Measurements from ENCODE around the gene BSND. TPM values are rescaled to one million over a fixed set of nuclear protein-coding genes. Genes with fewer than 3 reads are reported as not detected.
A peak's percentile ranks its signal among the peaks of the same experiment; 100 is the strongest.
"Not testable (repeated sequence)": the region's sequence is repeated elsewhere in the genome, so short reads cannot be mapped to it uniquely, and the experiment has no call there.

The BSND gene
- total RNA-seq, 1 donor from 2014 or later, result not detected

DNA sequence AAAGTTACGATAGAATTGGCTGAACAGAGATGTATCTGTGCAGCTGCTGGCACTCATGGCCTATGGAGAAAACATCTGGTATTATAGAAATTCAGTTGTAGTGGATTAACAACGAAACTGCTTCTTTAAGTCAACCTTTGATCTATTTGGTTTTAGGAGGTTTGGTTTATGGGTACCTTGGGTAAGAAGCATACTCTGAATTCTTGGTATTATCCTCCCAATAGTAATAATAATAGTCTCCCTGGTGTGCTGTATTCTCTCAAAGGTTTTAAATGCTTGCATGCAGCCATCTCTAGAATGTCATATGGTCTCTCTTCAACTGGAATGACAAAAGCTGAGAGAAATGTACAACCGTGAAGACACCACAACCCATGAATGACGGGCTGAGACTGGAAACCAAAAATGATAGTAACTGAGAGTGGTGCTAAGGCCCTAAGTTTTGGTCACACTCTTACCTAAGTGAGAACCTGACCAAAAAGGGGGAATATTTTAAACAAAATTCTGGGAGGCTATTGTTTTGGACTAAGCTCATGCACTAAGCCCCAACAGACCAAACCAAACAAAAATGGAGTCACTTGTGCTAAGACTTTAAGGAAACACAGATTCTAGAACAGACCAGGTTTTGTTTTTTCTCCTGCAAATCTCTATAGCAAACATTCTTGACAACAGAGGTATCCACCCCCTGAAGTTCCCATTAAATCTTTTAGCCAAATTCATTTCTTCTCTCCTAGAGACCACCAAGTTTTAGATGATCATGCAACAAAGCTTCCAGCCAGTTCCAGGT lies 35.9 kb upstream of the BSND start:
- no peak for DNase-seq
- peaks cover 4% of the 10 kb centered on the region for H3K4me1 ChIP-seq
- H3K27me3 ChIP-seq (ENCODE audit: low read depth), result no peaks in the 10 kb centered on the region
- H3K36me3 ChIP-seq, result no peaks in the 10 kb centered on the region
- H3K27ac ChIP-seq (replicated peaks), result no peak overlapping the region
- intact Hi-C loops (cut with micrococcal nuclease), result no loop called here
- H3K9me3 ChIP-seq (replicated peaks), result peaks cover 5% of the 10 kb centered on the region
- TF ChIP-seq, protein P1, sequence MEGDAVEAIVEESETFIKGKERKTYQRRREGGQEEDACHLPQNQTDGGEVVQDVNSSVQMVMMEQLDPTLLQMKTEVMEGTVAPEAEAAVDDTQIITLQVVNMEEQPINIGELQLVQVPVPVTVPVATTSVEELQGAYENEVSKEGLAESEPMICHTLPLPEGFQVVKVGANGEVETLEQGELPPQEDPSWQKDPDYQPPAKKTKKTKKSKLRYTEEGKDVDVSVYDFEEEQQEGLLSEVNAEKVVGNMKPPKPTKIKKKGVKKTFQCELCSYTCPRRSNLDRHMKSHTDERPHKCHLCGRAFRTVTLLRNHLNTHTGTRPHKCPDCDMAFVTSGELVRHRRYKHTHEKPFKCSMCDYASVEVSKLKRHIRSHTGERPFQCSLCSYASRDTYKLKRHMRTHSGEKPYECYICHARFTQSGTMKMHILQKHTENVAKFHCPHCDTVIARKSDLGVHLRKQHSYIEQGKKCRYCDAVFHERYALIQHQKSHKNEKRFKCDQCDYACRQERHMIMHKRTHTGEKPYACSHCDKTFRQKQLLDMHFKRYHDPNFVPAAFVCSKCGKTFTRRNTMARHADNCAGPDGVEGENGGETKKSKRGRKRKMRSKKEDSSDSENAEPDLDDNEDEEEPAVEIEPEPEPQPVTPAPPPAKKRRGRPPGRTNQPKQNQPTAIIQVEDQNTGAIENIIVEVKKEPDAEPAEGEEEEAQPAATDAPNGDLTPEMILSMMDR (IDR thresholded peaks at IDR 0.05; ENCODE audit: borderline replicate concordance), result no peak
- no peak overlapping the region for H3K4me3 ChIP-seq

GRCh38 chr1:54963829-54964228 lies 34.9 kb upstream of the BSND start:
- H3K27ac ChIP-seq (replicated peaks); H3K4me3 ChIP-seq; DNase-seq; H3K4me1 ChIP-seq; H3K9me3 ChIP-seq (replicated peaks); H3K27me3 ChIP-seq (ENCODE audit: low read depth); intact Hi-C loops (cut with micrococcal nuclease); H3K36me3 ChIP-seq: not testable (repeated sequence)

DNA sequence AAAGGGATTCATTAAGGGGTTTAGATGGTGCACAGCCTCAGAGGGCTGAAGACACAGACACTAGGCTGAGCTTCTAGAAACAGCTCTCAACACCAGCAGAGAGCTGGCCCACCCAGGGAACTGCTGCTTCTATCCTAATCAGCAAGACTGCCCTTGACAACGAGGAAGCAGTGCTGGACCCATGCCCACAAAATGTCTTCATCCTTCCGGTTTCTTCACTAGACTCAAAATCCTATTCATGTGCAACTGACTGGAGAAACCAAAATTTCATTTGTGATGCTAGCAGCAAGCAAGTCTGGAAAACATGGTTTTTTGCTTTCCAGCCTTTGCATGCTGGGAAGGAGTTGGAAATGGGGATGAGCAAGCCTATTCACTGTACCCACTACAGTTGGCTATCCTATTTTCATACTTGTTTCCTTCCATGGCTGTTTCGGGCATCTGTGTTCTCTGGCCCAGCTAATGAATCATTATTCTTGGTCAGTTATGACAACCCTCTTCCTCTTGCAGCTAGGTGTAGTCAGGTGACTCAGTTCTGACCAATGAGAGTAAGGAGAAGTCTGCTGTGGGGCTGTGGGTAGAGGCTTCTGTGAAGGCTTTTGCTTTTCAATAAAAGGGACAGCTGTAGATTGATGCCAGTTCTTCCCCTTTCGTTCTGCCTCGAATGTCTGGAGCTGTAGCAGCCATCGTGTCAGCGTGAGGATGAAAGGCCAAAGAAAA lies 33.0 kb upstream of the BSND start:
- Histone ChIP-seq H3K9me3 (replicated peaks) (no peaks in the 10 kb centered on the region), H3K4me1 (peaks cover 4% of the 10 kb centered on the region), H3K27ac (replicated peaks) (no peak overlapping the region), H3K27me3 (ENCODE audit: low read depth) (peaks cover 17% of the 10 kb centered on the region), H3K4me3 (no peak overlapping the region), H3K36me3 (no peaks in the 10 kb centered on the region)
- intact Hi-C loops (cut with micrococcal nuclease), result no loop called here
- TF ChIP-seq, protein P1 (IDR thresholded peaks at IDR 0.05; ENCODE audit: borderline replicate concordance), result no peak
- DNase-seq, result peak; percentile 55

DNA sequence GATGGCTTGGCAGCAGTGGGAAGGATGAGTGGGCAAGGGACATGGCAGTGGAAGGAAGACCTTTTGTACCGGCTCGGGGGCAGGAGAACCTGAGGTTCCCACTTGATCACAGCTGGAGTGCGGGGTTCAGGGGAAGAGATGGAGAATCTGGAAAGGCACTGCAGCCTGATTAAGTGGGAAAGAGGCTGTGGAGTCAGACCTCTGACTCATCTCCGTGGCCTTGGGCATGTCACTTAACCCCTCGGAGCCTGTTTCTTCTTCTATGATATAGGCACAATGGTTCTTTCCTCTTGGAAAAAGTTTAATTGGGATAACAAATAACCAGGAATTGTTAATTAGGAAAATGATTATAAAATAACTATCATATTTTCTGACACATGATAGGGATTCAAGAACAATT lies 31.4 kb upstream of the BSND start:
- no peak overlapping the region for H3K27ac ChIP-seq (replicated peaks)
- TF ChIP-seq, protein P1 (IDR thresholded peaks at IDR 0.05; ENCODE audit: borderline replicate concordance), result no peak
- DNase-seq, result no peak
- H3K36me3 ChIP-seq, result no peaks in the 10 kb centered on the region
- H3K4me3 ChIP-seq, result no peak overlapping the region
- intact Hi-C loops (cut with micrococcal nuclease), result no loop called here
- H3K4me1 ChIP-seq, result peaks cover 4% of the 10 kb centered on the region
- peaks cover 17% of the 10 kb centered on the region for H3K27me3 ChIP-seq (ENCODE audit: low read depth)
- H3K9me3 ChIP-seq (replicated peaks), result no peaks in the 10 kb centered on the region

GRCh38 chr1:54968551-54968950 lies 30.2 kb upstream of the BSND start:
- Histone ChIP-seq H3K27ac (replicated peaks) (no peak overlapping the region), H3K4me3 (no peak overlapping the region), H3K9me3 (replicated peaks) (no peaks in the 10 kb centered on the region), H3K36me3 (no peaks in the 10 kb centered on the region), H3K4me1 (peaks cover 7% of the 10 kb centered on the region), H3K27me3 (ENCODE audit: low read depth) (peaks cover 17% of the 10 kb centered on the region)
- DNase-seq, result no peak
- intact Hi-C loops (cut with micrococcal nuclease), result no loop called here
- TF ChIP-seq, protein P1 (IDR thresholded peaks at IDR 0.05; ENCODE audit: borderline replicate concordance), result no peak

DNA sequence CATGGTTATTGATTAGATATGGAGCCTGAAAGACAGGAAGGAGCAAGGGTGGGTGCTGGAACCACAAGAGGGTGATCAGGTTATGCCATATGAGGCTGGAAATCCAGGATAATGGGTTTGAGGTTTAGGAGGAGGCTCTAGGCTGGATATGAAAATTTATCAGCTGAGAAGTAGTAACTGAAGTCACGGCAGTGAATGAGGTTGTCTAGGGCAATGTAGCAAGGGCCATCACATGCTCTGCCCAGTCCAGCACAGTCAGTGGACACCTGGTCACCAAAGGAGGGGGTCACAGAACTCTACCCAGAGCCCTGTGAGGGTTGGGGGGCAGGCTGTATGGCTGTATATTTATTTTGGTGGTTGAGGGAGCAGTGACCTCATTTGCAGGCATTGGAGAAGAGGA lies 28.9 kb upstream of the BSND start:
- no peak for DNase-seq
- H3K36me3 ChIP-seq, result no peaks in the 10 kb centered on the region
- peaks cover 20% of the 10 kb centered on the region for H3K27me3 ChIP-seq (ENCODE audit: low read depth)
- TF ChIP-seq, protein P1 (IDR thresholded peaks at IDR 0.05; ENCODE audit: borderline replicate concordance), result no peak
- H3K27ac ChIP-seq (replicated peaks), result no peak overlapping the region
- H3K9me3 ChIP-seq (replicated peaks), result no peaks in the 10 kb centered on the region
- intact Hi-C loops (cut with micrococcal nuclease), result no loop called here
- H3K4me1 ChIP-seq, result peaks cover 11% of the 10 kb centered on the region
- no peak overlapping the region for H3K4me3 ChIP-seq
